ENCODE results near the gene DPAGT1. TPM values are rescaled to one million over a fixed set of nuclear protein-coding genes. Genes with fewer than 3 reads are reported as not detected.

Gene DPAGT1
- total and polyA plus RNA-seq, 4 donors: 19.0 to 50.9 (median 33.0) TPM

DNA sequence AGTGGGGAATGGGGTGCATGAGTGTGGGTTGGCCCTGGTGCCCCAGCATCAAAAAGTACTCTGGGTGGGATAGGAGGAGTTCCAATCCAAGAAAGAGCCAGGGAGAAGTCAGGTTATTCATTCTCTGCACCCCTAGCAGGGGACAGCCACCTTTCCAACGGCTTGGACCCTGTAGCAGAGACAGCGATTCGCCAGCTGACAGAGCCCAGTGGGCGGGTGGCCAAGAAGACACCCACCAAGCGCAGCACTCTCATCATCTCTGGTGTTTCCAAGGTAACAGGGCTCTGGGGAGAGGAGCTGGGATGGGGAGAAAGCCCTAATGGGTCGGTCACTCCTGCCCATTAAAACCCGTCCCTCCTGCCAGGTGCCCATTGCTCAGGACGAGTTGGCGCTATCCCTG is 12.1 kb upstream of the DPAGT1 start:
- Histone ChIP-seq H3K27me3 (ENCODE audit: control insufficient read depth in 3 of 3, insufficient read depth in 3 of 3, low read length in 2 of 3) (no peaks in the 10 kb centered on the region), H3K36me3 (ENCODE audit: control insufficient read depth in 4 of 4, insufficient read depth in 4 of 4, low read length in 4 of 4) (peaks cover 2 to 49% (median 5%) of the 10 kb centered on the region in 4 donors), H3K4me3 (no peak overlapping the region), H3K9ac (ENCODE audit: insufficient read depth in 1 of 2, low read length in 2 of 2) (no peak overlapping the region), H3K9me3 (ENCODE audit: control insufficient read depth in 4 of 4, insufficient read depth in 3 of 4, low read length in 3 of 4) (no peaks in the 10 kb centered on the region), H3K4me1 (ENCODE audit: control insufficient read depth in 5 of 5, insufficient read depth in 5 of 5, low read length in 5 of 5) (peaks cover 0 to 8% (median under 1%) of the 10 kb centered on the region in 5 donors), H3K27ac (ENCODE audit: low read depth in 1 of 2, low read length in 1 of 2) (no peak overlapping the region)
- 95 to 96% methylated on average over 9 of the region's 9 CpGs for WGBS, 2 donors
- ATAC-seq (ENCODE audit: insufficient read depth, low FRiP score) (no peak), DNase-seq (no peak)
- TF ChIP-seq, protein P1, sequence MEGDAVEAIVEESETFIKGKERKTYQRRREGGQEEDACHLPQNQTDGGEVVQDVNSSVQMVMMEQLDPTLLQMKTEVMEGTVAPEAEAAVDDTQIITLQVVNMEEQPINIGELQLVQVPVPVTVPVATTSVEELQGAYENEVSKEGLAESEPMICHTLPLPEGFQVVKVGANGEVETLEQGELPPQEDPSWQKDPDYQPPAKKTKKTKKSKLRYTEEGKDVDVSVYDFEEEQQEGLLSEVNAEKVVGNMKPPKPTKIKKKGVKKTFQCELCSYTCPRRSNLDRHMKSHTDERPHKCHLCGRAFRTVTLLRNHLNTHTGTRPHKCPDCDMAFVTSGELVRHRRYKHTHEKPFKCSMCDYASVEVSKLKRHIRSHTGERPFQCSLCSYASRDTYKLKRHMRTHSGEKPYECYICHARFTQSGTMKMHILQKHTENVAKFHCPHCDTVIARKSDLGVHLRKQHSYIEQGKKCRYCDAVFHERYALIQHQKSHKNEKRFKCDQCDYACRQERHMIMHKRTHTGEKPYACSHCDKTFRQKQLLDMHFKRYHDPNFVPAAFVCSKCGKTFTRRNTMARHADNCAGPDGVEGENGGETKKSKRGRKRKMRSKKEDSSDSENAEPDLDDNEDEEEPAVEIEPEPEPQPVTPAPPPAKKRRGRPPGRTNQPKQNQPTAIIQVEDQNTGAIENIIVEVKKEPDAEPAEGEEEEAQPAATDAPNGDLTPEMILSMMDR (IDR thresholded peaks at IDR 0.05; ENCODE audit: control extremely low read depth, extremely low read depth): no peak

DNA sequence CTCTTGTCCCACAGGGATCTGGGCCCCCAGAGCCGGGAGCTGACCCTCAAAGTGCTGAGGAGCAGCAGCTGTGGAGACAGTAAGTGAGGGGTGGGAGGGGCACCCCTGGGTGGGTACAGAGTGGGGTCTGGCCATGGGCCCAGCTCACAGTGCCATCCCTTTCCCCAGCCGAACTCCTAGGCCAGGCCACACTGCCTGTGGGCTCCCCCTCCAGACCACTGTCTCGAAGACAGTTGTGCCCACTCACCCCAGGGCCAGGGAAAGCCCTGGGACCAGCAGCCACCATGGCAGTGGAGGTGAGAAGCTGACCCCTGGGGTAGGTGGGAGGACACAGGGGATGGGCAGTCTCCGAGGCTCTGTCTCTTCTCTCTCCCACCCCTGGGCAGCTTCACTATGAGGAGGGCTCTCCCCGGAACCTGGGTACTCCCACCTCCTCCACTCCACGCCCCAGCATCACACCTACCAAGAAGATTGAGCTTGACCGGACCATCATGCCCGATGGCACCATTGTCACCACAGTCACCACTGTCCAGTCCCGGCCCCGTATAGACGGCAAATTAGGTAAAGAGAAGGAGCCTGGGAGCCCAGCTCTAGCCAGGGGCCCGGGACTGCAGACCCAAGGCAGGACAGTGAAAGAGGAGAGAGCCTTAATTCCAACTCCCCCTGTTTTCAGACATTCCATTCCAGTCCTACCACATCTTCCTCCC is 10.8 kb upstream of the DPAGT1 start:
- Histone ChIP-seq H3K9ac (ENCODE audit: insufficient read depth in 1 of 2, low read length in 2 of 2) (no peak overlapping the region), H3K4me3 (no peak overlapping the region), H3K4me1 (ENCODE audit: control insufficient read depth in 5 of 5, insufficient read depth in 5 of 5, low read length in 5 of 5) (peaks cover 0 to 15% (median 6%) of the 10 kb centered on the region in 5 donors), H3K27me3 (ENCODE audit: control insufficient read depth in 3 of 3, insufficient read depth in 3 of 3, low read length in 2 of 3) (no peaks in the 10 kb centered on the region), H3K9me3 (ENCODE audit: control insufficient read depth in 4 of 4, insufficient read depth in 3 of 4, low read length in 3 of 4) (no peaks in the 10 kb centered on the region), H3K36me3 (ENCODE audit: control insufficient read depth in 4 of 4, insufficient read depth in 4 of 4, low read length in 4 of 4) (peaks cover 2 to 49% (median 5%) of the 10 kb centered on the region in 4 donors), H3K27ac (ENCODE audit: low read depth in 1 of 2, low read length in 1 of 2) (no peak overlapping the region)
- TF ChIP-seq, protein P1 (IDR thresholded peaks at IDR 0.05; ENCODE audit: control extremely low read depth, extremely low read depth): no peak
- 94 to 96% methylated on average over 12 of the region's 12 CpGs for WGBS, 2 donors
- ATAC-seq (ENCODE audit: insufficient read depth, low FRiP score) (no peak), DNase-seq (no peak)

GRCh38 chr11:119111361-119111925 is 9.8 kb upstream of the DPAGT1 start:
- Histone ChIP-seq H3K9me3 (ENCODE audit: control insufficient read depth in 4 of 4, insufficient read depth in 3 of 4, low read length in 3 of 4) (no peaks in the 10 kb centered on the region), H3K27me3 (ENCODE audit: control insufficient read depth in 3 of 3, insufficient read depth in 3 of 3, low read length in 2 of 3) (no peaks in the 10 kb centered on the region), H3K4me3 (no peak overlapping the region), H3K27ac (ENCODE audit: low read depth in 1 of 2, low read length in 1 of 2) (no peak overlapping the region), H3K4me1 (ENCODE audit: control insufficient read depth in 5 of 5, insufficient read depth in 5 of 5, low read length in 5 of 5) (peaks cover 0 to 17% (median 11%) of the 10 kb centered on the region in 5 donors), H3K9ac (ENCODE audit: insufficient read depth in 1 of 2, low read length in 2 of 2) (no peak overlapping the region), H3K36me3 (ENCODE audit: control insufficient read depth in 4 of 4, insufficient read depth in 4 of 4, low read length in 4 of 4) (peaks cover 0 to 44% (median 5%) of the 10 kb centered on the region in 4 donors)
- ATAC-seq (ENCODE audit: insufficient read depth, low FRiP score) (no peak), DNase-seq (no peak)
- TF ChIP-seq, protein P1 (IDR thresholded peaks at IDR 0.05; ENCODE audit: control extremely low read depth, extremely low read depth): no peak
- 95% methylated on average over 11 of the region's 11 CpGs for WGBS, 2 donors

Measured in lung (tissue), 12 donors.